Measurements from ENCODE around the gene PRH1. TPM values are rescaled to one million over a fixed set of nuclear protein-coding genes. Genes with fewer than 3 reads are reported as not detected.

Gene PRH1
- total RNA-seq, 1 experiment from 2014 or later: 12.4 TPM

DNA sequence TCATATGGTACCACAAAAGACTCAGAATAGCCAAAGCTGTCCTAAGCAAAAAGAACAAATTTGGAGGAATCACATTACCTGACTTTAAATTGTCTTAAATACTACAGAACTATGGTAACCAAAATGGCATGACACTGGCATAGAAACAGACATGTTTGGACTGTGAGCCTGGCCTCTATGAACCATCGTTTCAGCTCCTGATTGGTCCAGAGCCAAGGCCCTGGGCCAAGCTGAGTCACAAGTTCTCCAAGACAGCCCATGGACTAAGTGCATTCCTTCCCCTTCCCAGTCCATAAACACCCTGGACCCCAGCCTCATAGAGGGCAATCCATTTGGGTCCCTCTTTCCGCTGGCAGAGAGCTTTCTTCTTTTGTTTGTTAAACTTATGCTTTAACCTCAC lies 22.7 kb downstream of the PRH1 start:
- no peak for DNase-seq
- CTCF ChIA-PET: interaction anchor here (0.6 kb wide), 1 partner anchor 645 kb away, joined by 3 read pairs; no protein-coding TSS in a partner anchor
- no peaks in the 10 kb centered on the region for H3K4me1 Mint-ChIP-seq (ENCODE audit: low read depth, unreplicated experiment)
- H3K36me3 Mint-ChIP-seq (ENCODE audit: insufficient read depth, unreplicated experiment): no peaks in the 10 kb centered on the region
- H3K4me3 Mint-ChIP-seq (ENCODE audit: low read depth, unreplicated experiment): no peak overlapping the region
- no peaks in the 10 kb centered on the region for H3K27me3 Mint-ChIP-seq (ENCODE audit: unreplicated experiment)
- intact Hi-C loops (cut with micrococcal nuclease; ENCODE audit: unreplicated experiment): no loop called here
- BruUV-seq (replicated peaks): no TSS peak
- no peak for TF ChIP-seq CTCF (IDR thresholded peaks at IDR 0.05; ENCODE audit: unreplicated experiment)
- H3K27ac Mint-ChIP-seq (ENCODE audit: unreplicated experiment): no peak overlapping the region
- H3K9me3 Mint-ChIP-seq (ENCODE audit: low read depth, unreplicated experiment): peaks cover 11% of the 10 kb centered on the region

GRCh38 chr12:10855807-10856206 lies 28.2 kb downstream of the PRH1 start:
- intact Hi-C loops (cut with micrococcal nuclease; ENCODE audit: unreplicated experiment): no loop called here
- CTCF ChIA-PET: no interaction called here
- no peak for DNase-seq
- Mint-ChIP-seq H3K9me3 (ENCODE audit: low read depth, unreplicated experiment) (peaks cover 14% of the 10 kb centered on the region), H3K4me3 (ENCODE audit: low read depth, unreplicated experiment) (no peak overlapping the region), H3K27me3 (ENCODE audit: unreplicated experiment) (no peaks in the 10 kb centered on the region), H3K27ac (ENCODE audit: unreplicated experiment) (no peak overlapping the region), H3K4me1 (ENCODE audit: low read depth, unreplicated experiment) (peaks cover 7% of the 10 kb centered on the region), H3K36me3 (ENCODE audit: insufficient read depth, unreplicated experiment) (peaks cover 4% of the 10 kb centered on the region)
- TF ChIP-seq CTCF (IDR thresholded peaks at IDR 0.05; ENCODE audit: unreplicated experiment): no peak
- BruUV-seq (replicated peaks): no TSS peak

DNA sequence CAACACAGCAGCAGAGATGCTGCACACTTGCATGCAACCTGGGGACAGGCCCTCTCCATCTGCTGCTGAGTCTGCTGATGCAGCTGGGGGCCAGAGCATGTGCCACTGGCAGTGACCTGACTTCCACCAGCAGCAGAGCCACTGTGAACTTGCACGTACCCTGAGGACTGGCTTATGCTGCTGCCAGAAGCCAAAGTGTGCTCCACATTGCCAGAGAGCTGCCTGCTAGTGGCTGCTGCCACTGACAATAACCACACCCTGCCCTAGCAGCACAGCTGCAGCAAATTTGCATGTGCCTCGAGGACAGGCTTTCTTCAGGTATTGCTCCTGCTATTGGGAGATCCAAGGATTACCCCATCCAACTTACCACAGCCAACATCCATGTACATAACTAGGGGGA lies 30.3 kb downstream of the PRH1 start:
- Mint-ChIP-seq H3K4me1 (ENCODE audit: low read depth, unreplicated experiment) (peaks cover 7% of the 10 kb centered on the region), H3K27ac (ENCODE audit: unreplicated experiment) (no peak overlapping the region), H3K27me3 (ENCODE audit: unreplicated experiment) (no peaks in the 10 kb centered on the region), H3K36me3 (ENCODE audit: insufficient read depth, unreplicated experiment) (peaks cover 4% of the 10 kb centered on the region), H3K4me3 (ENCODE audit: low read depth, unreplicated experiment) (no peak overlapping the region), H3K9me3 (ENCODE audit: low read depth, unreplicated experiment) (peaks cover 11% of the 10 kb centered on the region)
- BruUV-seq (replicated peaks): no TSS peak
- TF ChIP-seq CTCF (IDR thresholded peaks at IDR 0.05; ENCODE audit: unreplicated experiment): no peak
- CTCF ChIA-PET: no interaction called here
- intact Hi-C loops (cut with micrococcal nuclease; ENCODE audit: unreplicated experiment): no loop called here
- no peak for DNase-seq

DNA sequence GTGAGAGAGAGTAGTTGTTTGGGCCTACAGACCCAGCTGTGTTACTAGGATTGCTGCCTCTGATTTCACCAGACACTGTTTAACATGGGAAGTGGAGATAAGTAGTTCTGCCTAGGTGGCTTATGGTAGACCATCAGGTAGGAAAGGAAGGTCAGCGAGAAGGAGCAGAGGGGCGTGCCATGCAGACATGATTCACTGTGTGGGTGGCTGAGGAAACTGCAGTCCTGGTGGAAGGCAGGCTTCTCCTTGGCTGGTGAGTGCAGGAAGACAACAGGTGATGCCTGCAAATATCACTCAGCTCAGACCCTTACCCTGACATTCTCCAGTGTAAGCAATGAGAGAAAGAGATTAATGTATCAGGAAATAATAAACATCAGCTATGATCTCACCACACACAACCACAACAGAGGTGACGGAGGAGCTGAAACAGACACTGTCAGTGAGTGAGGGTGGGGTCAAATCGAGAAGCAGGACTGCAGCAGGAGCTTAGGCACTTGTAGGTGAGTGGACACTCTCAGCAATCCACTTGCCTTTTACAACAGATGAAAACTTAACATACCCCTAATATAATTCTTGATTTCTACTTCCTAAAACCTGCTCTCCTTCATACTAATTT lies 32.7 kb downstream of the PRH1 start:
- CTCF ChIA-PET: no interaction called here
- BruUV-seq (replicated peaks): no TSS peak
- no peak for DNase-seq

More for the DNA sequence above, 32.7 kb downstream of the PRH1 start:
- Mint-ChIP-seq H3K4me3 (ENCODE audit: low read depth, unreplicated experiment) (no peak overlapping the region), H3K36me3 (ENCODE audit: insufficient read depth, unreplicated experiment) (peaks cover 4% of the 10 kb centered on the region), H3K27me3 (ENCODE audit: unreplicated experiment) (no peaks in the 10 kb centered on the region), H3K9me3 (ENCODE audit: low read depth, unreplicated experiment) (peaks cover 6% of the 10 kb centered on the region), H3K4me1 (ENCODE audit: low read depth, unreplicated experiment) (peaks cover 7% of the 10 kb centered on the region), H3K27ac (ENCODE audit: unreplicated experiment) (no peak overlapping the region)
- intact Hi-C loops (cut with micrococcal nuclease; ENCODE audit: unreplicated experiment): no loop called here
- TF ChIP-seq CTCF (IDR thresholded peaks at IDR 0.05; ENCODE audit: unreplicated experiment): no peak
